NCI-H69 (cell line): Measurements from ENCODE around the gene GTSE1.

ENCODE experiments used
- DNase-seq: peaks from one replicate; lab custom pipeline; 2025; lab: John Stamatoyannopoulos, UW

GTSE1 gene

GRCh38 chr22:46365166-46365624 is 68.5 kb downstream of the GTSE1 start:
- no peak for DNase-seq

DNA sequence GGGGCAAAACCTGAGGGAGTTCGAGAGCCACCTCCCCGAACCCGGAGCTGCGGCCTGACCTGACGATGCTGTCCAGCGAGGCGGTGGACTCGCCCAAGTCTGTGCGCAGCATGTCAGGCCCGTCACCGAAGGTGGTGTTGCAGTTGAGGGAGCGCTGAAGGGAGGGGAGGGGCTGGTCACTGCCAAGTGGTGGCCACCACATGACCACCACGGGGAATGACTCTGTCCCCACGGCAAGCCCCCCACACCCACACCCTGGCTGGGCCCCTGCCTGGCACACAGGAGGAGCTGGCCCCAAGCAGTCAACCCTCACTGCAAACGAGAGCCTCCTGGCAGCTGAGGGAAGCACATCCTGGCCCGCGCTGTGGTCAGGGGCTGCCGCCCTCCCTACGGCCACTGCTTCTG is 69.7 kb downstream of the GTSE1 start:
- no peak for DNase-seq

GRCh38 chr22:46366801-46367706 is 70.4 kb downstream of the GTSE1 start:
- DNase-seq = peak; percentile 27

DNA sequence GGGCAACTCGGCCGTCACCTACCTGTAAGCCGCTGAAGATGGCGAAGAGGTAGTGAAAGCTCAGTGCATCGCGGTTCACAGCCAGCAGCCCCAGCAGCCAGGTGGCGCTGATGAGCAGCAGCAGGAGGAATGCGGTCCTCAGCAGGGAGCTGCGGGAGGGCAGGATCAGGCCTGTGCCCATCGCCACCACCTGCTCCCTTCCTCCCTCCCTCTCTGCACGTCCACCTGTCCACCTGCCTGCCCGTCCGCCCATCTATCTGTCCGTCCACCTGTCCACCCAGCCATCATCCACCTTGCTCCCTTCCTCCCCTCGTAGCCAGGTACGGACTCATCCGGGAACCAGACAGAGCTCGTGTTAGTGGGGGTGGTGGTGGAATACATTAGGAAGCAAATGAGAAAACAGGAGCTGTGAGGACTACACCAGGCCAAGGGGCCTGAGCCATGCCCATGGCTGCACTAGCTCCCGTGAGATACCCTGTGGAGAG is 71.1 kb downstream of the GTSE1 start:
- peak; percentile 82 for DNase-seq

DNA sequence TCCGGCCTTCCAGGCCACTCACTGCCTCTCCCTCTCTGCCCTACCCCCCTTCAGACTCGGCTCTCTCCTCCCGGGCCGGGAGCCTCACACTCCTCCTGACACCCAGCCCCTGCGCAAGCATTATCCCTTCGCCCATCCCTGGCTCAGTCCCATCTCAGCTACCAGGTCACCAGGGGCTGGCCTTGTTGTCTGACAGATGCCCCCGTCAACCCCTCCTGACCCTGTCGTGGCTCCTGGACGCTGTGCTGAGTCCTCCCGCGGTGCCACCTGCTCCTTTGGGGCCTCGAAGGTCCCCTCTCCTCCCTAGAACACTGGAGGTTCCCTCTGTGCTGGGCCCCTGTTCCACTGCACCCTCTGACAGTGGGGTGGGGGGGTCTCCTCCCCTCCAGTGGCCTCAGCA is 71.8 kb downstream of the GTSE1 start:
- DNase-seq = no peak

DNA sequence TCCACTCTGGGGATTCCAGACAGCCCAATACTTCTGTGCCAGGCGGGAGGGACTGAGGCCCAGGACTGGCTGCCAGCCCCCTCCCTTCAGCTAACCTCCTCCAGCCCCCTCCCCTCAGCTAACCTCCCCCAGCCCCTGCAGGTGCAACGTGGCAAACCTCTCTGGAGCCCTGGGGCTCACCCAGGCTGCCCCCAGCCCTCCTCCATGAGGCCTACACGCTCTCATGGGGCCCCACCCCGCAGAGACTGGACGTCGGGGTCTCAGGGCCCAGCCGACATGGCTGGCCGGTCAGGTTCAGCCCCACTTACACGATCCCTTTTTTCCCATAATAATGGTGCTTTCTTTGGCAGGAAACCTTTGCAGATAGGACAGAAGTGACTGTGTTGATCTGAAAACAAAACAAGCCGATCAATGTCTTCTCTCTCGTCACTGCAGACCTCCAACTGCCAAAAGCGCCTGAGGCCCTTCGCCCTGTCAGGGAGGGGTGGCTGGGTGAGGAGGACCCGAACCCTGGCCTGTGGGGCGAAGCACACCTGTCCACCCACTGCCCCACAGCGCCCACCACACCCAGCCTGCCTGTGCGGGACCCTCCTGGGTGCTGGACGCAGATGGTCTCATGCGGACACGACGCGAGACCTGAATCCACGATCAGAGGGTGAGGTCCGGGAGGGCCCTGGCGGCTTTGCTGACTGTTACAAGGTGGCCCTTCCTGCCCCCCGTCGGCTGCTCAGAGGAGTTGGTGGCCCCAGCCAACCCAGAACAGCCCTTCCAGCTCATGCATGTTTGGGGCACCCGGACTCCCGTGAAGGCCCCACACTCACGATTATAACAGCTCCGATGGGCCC is 72.4 kb downstream of the GTSE1 start:
- DNase-seq = no peak

DNA sequence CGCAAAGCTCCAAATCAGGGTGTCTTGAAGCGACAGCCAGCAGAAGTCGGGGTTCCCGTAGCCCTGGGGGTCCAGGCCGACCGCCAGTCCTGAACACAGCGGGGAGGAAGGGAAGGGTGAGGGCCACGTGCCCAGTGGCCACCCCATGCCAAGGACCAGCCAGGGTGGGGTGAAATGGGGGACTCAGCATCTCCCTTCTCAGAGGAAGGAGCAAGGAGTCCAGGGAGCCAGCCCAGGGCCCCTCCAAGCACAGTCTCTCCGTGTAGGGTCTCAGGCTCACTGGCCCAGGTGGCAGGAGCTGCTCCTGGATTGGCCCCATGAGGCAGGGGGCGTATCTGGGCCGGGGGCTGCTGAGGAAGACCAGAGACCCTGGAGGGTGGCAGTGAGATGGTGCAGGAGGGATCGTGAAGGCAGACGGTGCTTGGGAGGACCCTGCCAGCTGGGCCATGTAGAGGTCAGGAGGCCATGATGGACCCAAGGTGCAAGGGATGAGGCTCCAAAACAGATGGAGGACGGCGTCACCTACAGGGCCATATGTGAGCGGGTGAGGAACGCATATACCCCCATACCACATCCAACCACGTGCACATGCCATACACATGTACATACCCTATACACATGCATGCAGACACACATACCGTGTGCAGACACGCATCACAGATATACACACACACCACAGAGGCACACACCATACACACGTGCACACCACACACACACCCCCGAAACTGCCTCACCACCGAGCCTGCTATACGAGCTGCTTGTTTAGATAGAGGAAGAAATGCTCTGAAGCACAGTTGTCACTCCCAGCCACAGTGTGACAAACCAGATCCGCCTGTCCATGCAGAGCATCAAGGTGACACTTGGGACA is 73.3 kb downstream of the GTSE1 start:
- no peak for DNase-seq

GRCh38 chr22:46370584-46371291 is 74.1 kb downstream of the GTSE1 start:
- no peak for DNase-seq

DNA sequence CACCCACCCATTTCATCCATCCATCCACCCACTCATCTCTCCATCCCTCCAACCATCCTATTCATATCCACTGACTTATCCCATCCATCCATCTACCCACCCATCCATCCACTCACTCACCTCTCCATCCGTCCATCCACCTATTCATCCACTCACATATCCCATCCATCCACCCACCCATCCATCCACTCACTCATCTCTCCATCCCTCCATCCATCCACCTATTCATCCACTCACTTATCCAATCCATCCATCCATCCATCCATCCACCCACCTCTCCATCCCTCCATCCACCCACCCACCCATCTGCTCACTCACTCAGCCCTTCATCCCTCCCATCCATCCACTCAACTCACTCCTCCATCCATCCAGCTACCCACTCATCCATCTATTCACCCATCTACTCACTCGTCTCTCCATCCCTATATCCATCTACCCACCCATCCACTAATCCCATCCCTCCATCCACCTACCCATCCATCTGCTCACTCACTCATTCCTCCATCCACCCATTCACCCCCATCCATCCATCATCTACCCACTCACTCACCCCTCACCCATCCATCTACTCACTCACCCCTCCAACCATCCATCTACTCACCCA is 75.1 kb downstream of the GTSE1 start:
- DNase-seq = no peak

DNA sequence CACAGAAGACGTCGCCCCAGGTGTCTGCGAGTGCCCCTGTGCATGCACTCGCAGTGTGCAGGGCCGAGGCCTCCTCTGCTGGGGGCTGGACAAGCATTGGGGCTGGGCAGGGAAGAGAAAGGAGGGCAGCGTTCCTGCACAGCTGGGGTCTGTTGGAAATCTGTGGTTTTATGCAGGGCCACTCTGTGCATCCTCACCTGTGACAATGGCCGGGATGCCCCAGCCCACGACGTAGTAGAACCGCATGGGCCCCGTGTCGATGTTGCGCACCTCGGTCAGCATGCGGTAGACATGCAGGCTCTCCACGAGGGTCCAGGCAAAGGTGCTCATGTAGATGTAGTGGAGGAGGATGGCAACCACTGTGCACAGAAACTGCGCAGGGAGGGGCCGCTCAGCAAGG is 76.0 kb downstream of the GTSE1 start:
- DNase-seq = no peak

DNA sequence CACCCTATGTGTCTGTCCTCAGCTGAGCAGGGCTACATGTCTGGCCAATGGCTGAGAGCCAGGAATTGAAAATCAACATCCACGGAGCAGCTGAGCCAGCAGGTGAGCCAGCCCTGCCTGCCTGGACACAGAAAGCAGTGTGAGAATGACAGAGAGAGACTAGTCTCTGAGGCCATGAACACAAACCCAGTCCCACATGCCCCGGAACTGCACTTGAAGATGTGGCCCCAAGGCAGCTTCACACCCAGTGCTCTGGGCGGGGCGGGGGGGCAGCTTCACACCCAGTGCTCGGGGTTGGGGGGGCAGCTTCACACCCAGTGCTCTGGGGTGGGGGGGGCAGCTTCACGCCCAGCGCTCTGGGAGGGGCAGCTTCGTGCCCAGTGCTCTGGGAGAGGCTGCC is 76.5 kb downstream of the GTSE1 start:
- peak; percentile 68 for DNase-seq

DNA sequence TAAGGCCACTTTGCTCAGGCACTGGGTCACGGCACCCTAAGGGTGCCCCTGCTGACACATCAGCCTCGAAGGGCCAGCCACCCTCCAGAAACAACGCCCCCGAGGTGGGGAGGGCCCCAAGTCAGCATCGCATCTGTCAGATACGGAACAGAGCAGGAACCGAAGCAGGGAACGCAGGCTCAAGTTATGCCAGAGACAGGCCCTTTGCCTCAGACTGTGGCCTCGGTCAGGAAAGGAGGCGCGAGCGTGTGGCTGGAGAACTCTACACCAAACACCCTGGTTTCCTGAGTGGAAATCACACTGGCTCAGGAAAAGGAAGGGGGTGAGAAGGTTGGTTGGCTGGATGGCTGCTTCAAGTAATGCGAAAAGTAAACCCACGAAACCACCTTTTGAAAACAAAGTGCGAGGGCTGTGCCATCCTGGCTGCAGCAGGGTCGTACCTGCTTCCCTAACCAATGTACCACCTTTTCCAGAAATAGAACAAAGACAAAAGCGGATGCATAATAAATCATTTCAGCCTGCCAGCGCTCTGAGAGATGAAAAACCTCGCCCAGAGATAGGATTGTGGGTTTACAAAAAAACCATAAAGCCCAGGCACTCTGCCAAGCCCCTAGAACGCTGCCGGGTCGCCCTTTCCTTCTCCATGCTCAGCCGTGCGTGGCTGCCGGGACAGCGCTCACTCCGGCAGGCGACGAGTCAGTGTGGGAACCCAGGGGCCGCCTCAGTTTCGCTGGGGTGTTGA is 77.4 kb downstream of the GTSE1 start:
- DNase-seq = no peak

DNA sequence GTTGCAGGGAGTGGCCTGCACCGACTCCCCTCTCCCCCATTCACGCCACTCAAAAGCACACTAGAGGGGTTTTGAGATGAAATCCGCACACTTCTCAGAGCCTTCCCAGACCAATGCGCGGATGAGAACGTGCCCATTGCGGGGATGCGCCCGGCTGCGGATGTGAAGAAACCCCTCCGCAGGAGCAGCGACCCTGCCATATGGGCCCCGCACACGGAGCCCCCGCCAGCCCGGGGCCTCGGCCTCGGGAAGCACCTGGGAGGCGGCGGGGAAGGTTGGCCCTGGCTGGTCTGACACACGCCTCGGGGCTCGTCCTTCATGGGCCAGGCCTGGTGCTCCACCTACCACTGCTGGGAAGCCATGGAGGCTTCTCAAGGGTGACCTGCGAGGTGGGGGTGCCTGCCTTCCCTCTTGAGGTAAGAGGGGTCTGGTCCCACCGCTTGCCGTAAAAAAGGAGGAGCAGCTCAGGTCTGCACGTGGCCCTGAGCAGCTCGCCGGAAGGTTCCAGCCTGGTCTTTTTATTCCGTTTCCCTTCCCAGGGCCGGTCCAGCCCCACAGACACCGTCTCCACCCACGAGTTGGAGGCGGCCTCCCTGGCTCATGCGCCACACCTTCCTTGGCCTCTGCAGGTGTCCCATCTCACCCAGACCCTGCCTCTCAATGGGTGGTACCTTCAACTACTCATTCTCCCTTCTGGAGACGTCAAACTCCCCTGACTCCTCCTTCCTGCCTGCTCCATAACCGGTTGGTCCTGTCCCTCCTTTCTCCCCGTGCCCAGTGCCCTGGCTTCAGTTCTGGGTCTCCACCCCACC is 78.2 kb downstream of the GTSE1 start:
- no peak for DNase-seq

- DNase-seq = no peak
Measured at GRCh38 chr22:46376111-46376510, 79.4 kb downstream of the GTSE1 start.

GRCh38 chr22:46376908-46377524 is 80.3 kb downstream of the GTSE1 start:
- DNase-seq = no peak

GRCh38 chr22:46377525-46378425 is 81.1 kb downstream of the GTSE1 start:
- no peak for DNase-seq

DNA sequence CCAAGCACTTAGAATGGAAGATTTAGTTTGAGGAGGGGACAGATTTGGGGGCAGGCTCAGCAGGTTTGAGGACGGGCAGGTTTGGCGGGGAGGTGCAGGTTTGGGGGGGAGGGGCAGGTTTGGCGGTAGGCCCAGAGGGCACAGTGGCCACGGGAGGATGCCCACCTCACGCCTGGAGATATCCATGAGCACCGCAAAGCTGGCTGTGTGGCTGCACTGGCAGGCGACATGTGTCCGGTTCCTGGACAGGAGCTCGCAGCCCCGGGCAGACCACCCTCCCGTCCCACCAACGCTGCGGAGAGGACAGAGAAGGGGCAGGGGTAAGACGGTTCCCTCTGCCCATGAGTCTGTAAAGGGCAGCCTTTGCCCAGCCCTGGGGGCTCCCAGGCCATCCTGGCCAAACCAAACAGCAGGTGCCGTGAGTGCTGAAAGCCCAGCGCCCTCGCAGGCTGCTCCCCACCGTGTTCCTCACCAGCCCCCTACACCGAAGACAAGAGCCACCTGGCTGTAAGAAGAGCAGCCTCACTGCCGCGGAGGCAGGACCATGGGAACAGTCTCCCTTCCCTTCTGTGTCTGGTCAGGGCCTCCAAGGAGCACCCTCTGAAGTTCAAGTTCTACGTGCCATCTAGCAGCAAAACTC is 81.9 kb downstream of the GTSE1 start:
- DNase-seq = no peak
